Measurements from ENCODE around the gene MGME1. TPM values are rescaled to one million over a fixed set of nuclear protein-coding genes. Genes with fewer than 3 reads are reported as not detected.
A peak's percentile ranks its signal among the peaks of the same experiment; 100 is the strongest.

MGME1 gene
- total and polyA plus RNA-seq, 2 of the 13 experiments (the other 11 are each of a cell fraction or from before 2014, with no cell fraction given), result 36.7 to 66.6 TPM

GRCh38 chr20:17936761-17937732 is 31.8 kb upstream of the MGME1 start:
- Histone ChIP-seq H3K9ac (ENCODE audit: insufficient read depth, low read depth, low read length) (no peak overlapping the region), H3K79me2 (ENCODE audit: insufficient read depth, low read length) (no peaks in the 10 kb centered on the region), H3K4me3 (replicated peaks in 1 of 3; ENCODE audit: insufficient read depth in 1 of 3, low read depth in 2 of 3, low read length in 3 of 3) (no peak overlapping the region), H2AFZ (ENCODE audit: low read length) (no peak overlapping the region), H3K36me3 (replicated peaks in 1 of 2; ENCODE audit: control insufficient read depth in 1 of 2, insufficient read depth in 2 of 2, low read length in 2 of 2) (0 out of 5 replicates have a peak, but pooled peaks cover 0 to 4% of the 10 kb centered on the region in 2 experiments), H3K27me3 (ENCODE audit: control insufficient read depth in 1 of 2, insufficient read depth in 2 of 2, low read length in 2 of 2) (peaks cover 7 to 30% of the 10 kb centered on the region in 2 experiments; a peak in 4 of 5 replicates), H3K9me3 (ENCODE audit: low read length) (no peaks in the 10 kb centered on the region), H3K4me2 (ENCODE audit: low read depth, low read length) (peak overlapping the region; percentile 3; the same call in 1 of the 2 replicates), H4K20me1 (ENCODE audit: insufficient read depth, low read length) (no peaks in the 10 kb centered on the region), H3K4me1 (ENCODE audit: insufficient read depth, low read length) (peaks cover 60% of the 10 kb centered on the region), H3K27ac (ENCODE audit: extremely low read length, insufficient read depth, low read length) (no peak overlapping the region)
- ATAC-seq, result peak; percentile 0; the same call in 1 of the 3 replicates
- 47% methylated on average over 19 of the region's 19 CpGs for WGBS (ENCODE audit: low lambda C conversion rate)
- intact Hi-C loops (cut with micrococcal nuclease; ENCODE audit: unreplicated experiment) (loop anchor here (5.0 kb wide), 1 partner anchor 215 kb away; no protein-coding TSS in a partner anchor), in situ Hi-C loops (cut with HindIII; ENCODE audit: extremely low pct_ligation_motif_present, low pct_unique_long_range_greater_than_20kb) (loop anchor here (10.0 kb wide), 1 partner anchor 402 kb away; the partner anchor contains the start of gene BFSP1)
- ChIA-PET POLR2A (interaction anchor here (2.1 to 2.9 kb wide), 3 partner anchors 80 to 432 kb away, joined by 6 to 21 read pairs (median 13); partner anchors contain the start of gene RRBP1), CTCF (ENCODE audit: low intra/inter-chr PET ratio, low total read pairs) (interaction anchor here (4.3 kb wide), 1 partner anchor 400 kb away, joined by 17 read pairs; no protein-coding TSS in a partner anchor)
- TF ChIP-seq ZZZ3 (CRISPR knock-in tag; IDR thresholded peaks at IDR 0.05; ENCODE audit: borderline replicate concordance) (no peak), THYN1 (CRISPR knock-in tag; IDR thresholded peaks at IDR 0.05; ENCODE audit: borderline replicate concordance, low read depth) (no peak), ZNF7 (CRISPR knock-in tag; IDR thresholded peaks at IDR 0.05) (peak; percentile 66), ZNF572 (CRISPR knock-in tag; IDR thresholded peaks at IDR 0.05) (no peak), MED13 (CRISPR knock-in tag; IDR thresholded peaks at IDR 0.05) (no peak), TERF1 (CRISPR knock-in tag; IDR thresholded peaks at IDR 0.05) (0 out of 2 replicates have a peak, but pooled peaks have one; percentile 54), CSRNP2 (CRISPR knock-in tag; conservative IDR thresholded peaks at IDR 0.05; ENCODE audit: low read depth) (no peak), MED8 (CRISPR knock-in tag; IDR thresholded peaks at IDR 0.05; ENCODE audit: insufficient replicate concordance) (no peak), ZNF414 (CRISPR knock-in tag; IDR thresholded peaks at IDR 0.05) (no peak)
- DNase-seq (ENCODE audit: low spot score), result no peak
- FAIRE-seq, result no peak
- BruUV-seq (replicated peaks), result no TSS peak

Measured in HepG2 (cell line).